Ovary (tissue), 9 donors: ENCODE measurements around the gene MCFD2. TPM values are rescaled to one million over a fixed set of nuclear protein-coding genes. Genes with fewer than 3 reads are reported as not detected.

Experiments used
- DNase-seq, 5 donors: peaks; one replicate each; pipeline ENCODE4 v3.0.0-alpha.2; 2019 to 2020
- H3K27ac ChIP-seq, 2 donors: fragments of 200-600 bp; one replicate each; pipeline versions ENCODE4 v1.5.1 to v1.8.0; 2019 to 2022
- H3K27me3 ChIP-seq: fragments of 200-600 bp; one replicate; pipeline ENCODE4 v1.8.0; 2022
- H3K36me3 ChIP-seq: fragments of 200-600 bp; sonication (generic); one replicate; pipeline ENCODE4 v1.5.1; 2019
- H3K4me1 ChIP-seq: one replicate; pipeline ENCODE4 v1.8.1; 2013; ENCODE audit warnings: mild to moderate bottlenecking, moderate library complexity; ENCODE audit not compliant: insufficient read depth
- H3K4me3 ChIP-seq: fragments of 200-600 bp; sonication (generic); one replicate; pipeline ENCODE4 v1.5.1; 2017
- H3K9me3 ChIP-seq, 2 donors: fragments of 200-600 bp in 1 of 2; sonication (generic) in 1 of 2; one replicate each; pipeline versions ENCODE4 v1.5.1 to v1.8.1; 2013 to 2019; ENCODE audit warnings: mild to moderate bottlenecking in 1 of 2, moderate library complexity in 1 of 2
- CTCF ChIP-seq, 3 donors: fragments of 450-650 bp in 2 of 3; fragments of 200-600 bp in 1 of 3; IDR thresholded peaks; one replicate each; pipeline versions ENCODE4 v1.5.1 to v1.8.0; 2016 to 2022; ENCODE audit warnings: antibody characterized with exemption in 3 of 3, mild to moderate bottlenecking in 1 of 3
- EP300 ChIP-seq: sonication (generic); formaldehyde crosslinking; IDR thresholded peaks from one replicate; pipeline ENCODE4 v1.6.1; 2017; ENCODE audit warnings: antibody characterized with exemption
- POLR2A ChIP-seq: fragments of 450-650 bp; IDR thresholded peaks from one replicate; pipeline ENCODE4 v1.6.1; 2017; ENCODE audit warnings: antibody characterized with exemption, mild to moderate bottlenecking, moderate library complexity
- WGBS, 3 donors: extraction: QIAGEN DNeasy Blood & Tissue Kit in 1 of 3; methylation state at CpG; one replicate each; pipeline versions ENCODE4 v1.1.5 to v1.1.7; 2013 to 2017; 5-methylcytosine and 5-hydroxymethylcytosine counted together
- intact Hi-C, 4 donors: fragments of 100-400 bp; cut with DNase I; formaldehyde crosslinking; loops; one replicate each; pipeline versions ENCODE4 v1.11.0 to v1.15.1; 2022 to 2023
- polyA plus RNA-seq, 2 donors: library from polyadenylated mRNA; stranded (reverse); fragments of 200-250 nt in 1 of 2; fragments of 350-450 nt in 1 of 2; fragmentation: Illumina TruSeq in 1 of 2; extraction: RNeasy Lipid Tissue Mini Kit (QIAGEN cat#74804) in 1 of 2; gene quantifications; one replicate each; pipeline ENCODE4 v1.2.3, GENCODE V29; 2013 to 2014
- total RNA-seq, 7 donors: library from RNA; depleted of rRNA in 2 of 7; stranded (reverse); fragments of >200 nt in 2 of 7; fragmentation: NEBNext Ultra II Directional in 3 of 7; extraction: Animal tissue kit (Norgen Biotek cat#: 25700) in 3 of 7; gene quantifications; one replicate each; pipeline versions ENCODE4 v1.1.0 to v1.2.4, GENCODE V29; 2016 to 2023
- donor health status: DM: no; HTN: no; CAD: no; lungs with moderate emphysema.
- donor health status: DM: no; HTN: no; CAD: no.
- donor health status: Bipolar disorder and iron deficiency.
- donor health status: DM: yes; HTN: yes; CAD: no.
- donor health status: DM: no; HTN: no; CAD: no.
- donor health status: DM: yes; HTN: yes; CAD: no.

MCFD2 gene
- total and polyA plus RNA-seq, 9 donors: 62.8 to 176 (median 134) TPM

- Histone ChIP-seq H3K27me3 (no peaks in the 10 kb centered on the region), H3K27ac (peak overlapping the region; percentile 94 to 96), H3K9me3 (no peaks in the 10 kb centered on the region), H3K4me3 (peak overlapping the region; percentile 99), H3K4me1 (peaks cover 11% of the 10 kb centered on the region), H3K36me3 (no peaks in the 10 kb centered on the region)
- DNase-seq: no peak
- intact Hi-C loops: no loop called here
- WGBS, 3 donors: 20 to 30% (median 23%) methylated on average over 11 of the region's 11 CpGs
- TF ChIP-seq CTCF (IDR thresholded peaks at IDR 0.05) (no peak), POLR2A (no peak)
Measured at GRCh38 chr2:46914578-46915230, 902 bp downstream of the MCFD2 start.

GRCh38 chr2:46913471-46914381 lies 1.9 kb downstream of the MCFD2 start:
- TF ChIP-seq EP300: no peak
- TF ChIP-seq POLR2A: no peak
- TF ChIP-seq CTCF (IDR thresholded peaks at IDR 0.05): no peak
- Histone ChIP-seq H3K4me1 (peaks cover 11% of the 10 kb centered on the region), H3K4me3 (peak overlapping the region; percentile 99), H3K27ac (peak overlapping the region; percentile 7 to 96), H3K36me3 (no peaks in the 10 kb centered on the region), H3K9me3 (no peaks in the 10 kb centered on the region), H3K27me3 (no peaks in the 10 kb centered on the region)
- 71 to 73% (median 72%) methylated on average over 8 of the region's 8 CpGs for WGBS, 3 donors
- DNase-seq: peak in 2 of 5 donors; percentile 23 to 57
- intact Hi-C loops: no loop called here

GRCh38 chr2:46909771-46910419 lies 5.7 kb downstream of the MCFD2 start:
- WGBS, 3 donors: 95 to 97% (median 96%) methylated on average over 6 of the region's 6 CpGs
- no peak overlapping the region for H3K27ac ChIP-seq

More at GRCh38 chr2:46909771-46910419, 5.7 kb downstream of the MCFD2 start:
- intact Hi-C loops: no loop called here
- Histone ChIP-seq H3K36me3 (no peaks in the 10 kb centered on the region), H3K27me3 (no peaks in the 10 kb centered on the region), H3K4me3 (no peak overlapping the region), H3K9me3 (no peaks in the 10 kb centered on the region), H3K4me1 (peaks cover 13% of the 10 kb centered on the region)
- no peak for TF ChIP-seq CTCF (IDR thresholded peaks at IDR 0.05)
- TF ChIP-seq POLR2A: no peak
- no peak for TF ChIP-seq EP300
- no peak for DNase-seq
